HG02840 (cell line): ENCODE results near the gene MIS18BP1.
"Not testable (repeated sequence)": the region's sequence is repeated elsewhere in the genome, so short reads cannot be mapped to it uniquely, and the experiment has no call there.

Source experiments
- ATAC-seq: cut with Tn5 transposase; IDR thresholded peaks from one replicate; pipeline ENCODE4 v1.9.1; 2021; ENCODE audit warnings: mild to moderate bottlenecking, moderate library complexity, moderate number of reproducible peaks; ENCODE audit not compliant: unreplicated experiment, low FRiP score

Gene MIS18BP1

DNA sequence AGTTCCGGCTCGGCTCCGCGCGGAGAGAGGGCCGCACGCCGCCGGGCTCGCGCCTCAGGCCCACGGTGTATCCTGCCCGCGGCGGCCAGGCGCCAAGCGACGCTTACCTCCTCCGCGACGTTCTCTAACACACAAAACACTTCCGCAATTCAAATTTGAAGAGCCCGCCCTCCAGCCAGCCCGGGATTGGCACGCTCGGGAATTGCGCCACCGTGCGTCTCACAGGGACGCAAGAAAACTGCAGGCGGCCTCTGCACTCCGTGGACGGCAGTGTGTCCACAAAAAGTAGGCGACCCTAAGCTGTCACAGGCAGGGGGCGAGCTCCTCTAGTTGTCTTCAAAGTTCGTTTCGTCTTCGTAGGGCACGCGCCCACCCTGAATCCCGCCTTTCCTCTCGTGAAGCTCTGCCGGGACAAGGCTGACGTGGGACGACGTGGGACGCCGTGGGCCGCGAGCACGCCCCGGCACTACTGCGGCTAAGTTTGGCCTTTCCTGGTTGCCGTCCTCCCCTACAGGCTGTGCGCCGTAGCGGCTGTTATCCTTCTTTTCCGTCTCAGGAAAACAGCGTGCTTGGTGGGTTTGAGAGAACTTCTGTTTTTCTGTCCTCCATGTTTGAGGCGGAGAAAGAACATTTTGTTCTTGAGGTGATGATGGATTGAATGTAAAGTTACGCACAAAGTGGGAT, at the start of gene MIS18BP1:
MIS18BP1 (minus strand) TSS at position 133 of the 684 bp plus-strand sequence. CDS start 5,916 bp downstream, outside the sequence.
- ATAC-seq = peak; percentile 86

DNA sequence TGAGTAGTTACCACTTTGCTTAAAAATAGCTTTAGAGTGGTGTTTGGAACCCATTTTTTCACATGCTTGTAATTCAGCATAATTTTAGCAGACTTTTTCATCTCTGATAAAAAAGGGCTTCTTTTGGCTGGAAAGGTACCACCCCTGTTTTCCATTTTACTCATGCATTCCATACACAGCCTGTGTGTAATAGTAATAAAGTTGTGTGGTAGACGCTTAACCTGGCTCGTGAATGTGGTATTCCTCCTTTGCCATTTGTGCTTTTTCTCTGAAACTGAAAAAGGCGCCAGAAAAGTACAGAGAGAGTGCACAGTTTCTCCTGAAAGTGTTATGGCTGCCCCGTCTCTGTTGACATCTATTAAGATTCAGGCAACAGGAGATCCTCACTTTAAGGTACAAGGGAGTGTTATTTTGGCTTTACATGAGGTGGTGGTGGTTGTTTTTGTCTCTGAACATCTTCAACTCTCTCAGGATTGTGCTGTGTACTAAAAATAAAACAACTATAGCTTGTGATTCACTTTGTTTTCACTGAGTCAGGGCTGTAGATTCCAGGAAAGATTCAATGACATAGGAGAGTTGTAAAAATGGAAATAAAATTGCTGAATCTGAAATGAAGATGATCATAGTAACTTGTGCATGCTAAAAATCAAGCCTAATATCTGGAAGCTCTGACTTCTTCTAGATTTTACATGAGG, 45.6 kb upstream of the MIS18BP1 start:
- ATAC-seq = no peak

DNA sequence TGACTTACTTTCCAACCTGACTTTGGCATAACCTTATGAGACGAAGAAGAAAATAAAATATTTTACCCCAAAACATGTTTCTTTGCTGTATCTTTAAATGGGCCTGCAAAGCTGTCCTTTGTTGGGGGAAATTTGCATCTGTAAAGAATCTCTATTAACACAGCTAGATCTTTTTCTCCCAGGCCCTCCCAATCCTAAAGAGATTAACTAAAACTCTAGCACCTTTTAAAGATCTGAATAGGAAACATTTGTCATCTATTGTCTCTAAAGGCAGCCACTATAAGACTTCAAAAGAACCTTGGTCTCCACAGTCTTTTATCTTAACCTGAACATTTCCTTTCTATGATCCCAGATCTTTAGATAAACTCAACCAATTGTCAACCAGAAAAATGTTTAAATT, 41.8 kb upstream of the MIS18BP1 start:
- ATAC-seq = not testable (repeated sequence)

DNA sequence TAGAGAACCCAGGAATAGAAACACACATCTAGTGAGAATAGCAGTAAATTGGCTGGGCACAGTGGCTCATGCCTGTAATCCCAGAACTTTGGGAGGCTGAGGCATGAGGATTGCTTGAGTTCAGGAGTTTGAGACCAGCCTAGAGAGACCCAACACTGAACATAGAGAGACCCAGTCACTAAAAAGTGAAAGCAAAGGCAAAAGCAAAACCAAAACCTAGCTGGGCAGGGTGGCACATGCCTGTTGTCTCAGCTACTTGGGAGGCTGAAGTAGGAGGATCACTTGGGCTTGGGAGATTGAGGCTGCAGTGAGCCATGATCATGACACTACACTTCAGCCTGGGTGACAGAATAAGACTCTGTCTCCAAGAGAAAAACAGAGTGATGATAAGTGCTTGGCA, 37.5 kb upstream of the MIS18BP1 start:
- ATAC-seq = no peak

DNA sequence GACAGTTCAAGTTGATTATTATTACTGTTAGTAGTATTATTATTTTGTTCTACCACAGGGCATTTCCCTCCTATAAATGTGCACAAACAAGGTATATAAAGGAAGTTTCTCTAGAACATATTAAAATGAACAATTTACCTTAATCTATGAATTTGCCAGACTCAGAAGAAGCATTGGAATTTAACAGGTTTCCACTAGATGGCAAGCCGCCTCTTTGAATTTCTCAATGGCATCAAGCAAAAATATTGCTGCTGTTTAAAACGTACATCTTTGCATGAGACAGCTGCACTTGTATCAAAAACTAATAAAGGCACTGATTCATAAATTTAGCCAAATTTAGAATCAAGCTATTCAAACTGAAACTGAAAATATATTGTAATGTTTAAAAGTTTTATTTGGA, 34.6 kb upstream of the MIS18BP1 start:
- no peak for ATAC-seq

DNA sequence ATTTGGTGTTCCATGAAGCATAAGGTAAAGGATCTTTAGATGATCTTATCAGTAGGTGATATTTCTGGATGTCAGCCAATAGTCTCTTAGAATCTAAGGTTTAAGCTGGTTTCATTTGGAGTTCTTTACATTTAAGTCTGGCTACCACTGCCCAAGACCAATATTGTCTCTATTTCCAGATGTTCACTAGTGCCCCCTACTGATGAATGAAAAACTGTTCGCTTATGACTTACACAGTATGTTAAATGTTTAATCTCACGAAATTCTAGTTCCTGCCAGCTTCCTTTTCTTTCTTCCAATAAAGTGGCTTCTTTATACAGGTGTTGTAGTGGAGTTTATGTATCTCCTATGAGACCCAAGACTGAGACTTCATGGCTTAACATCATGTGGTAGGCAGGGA, 31.8 kb upstream of the MIS18BP1 start:
- ATAC-seq = no peak

DNA sequence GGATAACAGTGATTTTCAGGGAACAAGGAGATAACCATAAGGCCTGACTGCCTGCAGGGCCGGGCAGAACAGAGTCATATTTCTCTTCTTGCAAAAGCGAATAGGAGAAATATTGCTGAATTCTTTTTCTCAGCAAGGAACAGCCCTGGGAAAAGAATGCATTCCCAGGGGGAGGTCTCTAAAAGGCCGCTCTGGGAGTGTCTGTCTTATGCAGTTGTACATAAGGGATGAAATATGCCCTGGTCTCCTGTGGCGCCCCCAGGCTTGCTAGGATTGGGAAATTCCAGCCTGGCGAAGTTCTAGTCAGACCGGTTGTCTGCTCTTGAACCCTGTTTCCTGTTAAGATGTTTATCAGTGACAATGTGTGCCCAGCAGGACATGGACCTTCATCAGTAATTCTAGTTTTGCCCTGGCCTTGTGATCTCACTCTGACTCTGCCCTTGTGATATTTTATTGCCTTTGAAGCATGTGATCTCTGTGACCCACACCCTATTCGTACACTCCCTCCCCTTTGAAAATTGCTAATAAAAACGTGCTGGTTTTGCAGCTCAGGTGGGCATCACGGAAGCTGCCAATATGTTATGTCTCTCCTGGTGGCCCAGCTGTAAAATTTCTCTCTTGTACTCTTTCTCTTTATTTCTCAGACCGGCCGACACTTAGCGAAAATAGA, 28.9 kb upstream of the MIS18BP1 start:
- ATAC-seq = not testable (repeated sequence)

DNA sequence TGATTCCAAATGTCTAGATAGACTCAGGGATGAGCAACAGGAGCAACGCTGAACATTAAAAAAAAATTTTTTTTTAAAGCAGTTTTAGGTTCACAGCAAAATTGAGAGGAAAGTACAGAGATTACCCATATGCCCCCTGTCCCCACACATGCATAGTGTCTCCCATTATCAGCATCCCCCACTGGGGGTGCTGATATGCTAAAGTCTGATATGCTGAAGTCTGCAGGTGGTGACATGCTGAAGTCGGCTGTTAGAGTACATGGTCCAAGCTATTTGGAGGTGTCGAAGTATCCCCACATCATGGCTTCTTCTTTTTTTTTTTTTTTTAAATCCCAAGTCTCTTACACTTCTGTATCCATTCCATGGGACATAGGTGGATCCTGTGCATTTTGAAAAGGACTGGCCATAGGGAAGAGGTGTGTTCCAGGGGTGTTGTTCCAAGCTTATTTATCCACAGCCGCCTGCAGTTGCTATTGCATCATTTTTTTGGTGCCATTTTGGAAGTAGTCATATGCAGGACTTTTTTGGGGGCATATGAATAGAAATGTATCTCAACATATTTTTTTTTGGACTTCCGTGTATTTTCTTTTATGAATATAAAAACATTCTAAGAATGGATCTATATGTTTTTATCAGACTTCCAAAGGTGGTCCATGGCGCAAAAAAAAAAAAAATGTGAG, 19.0 kb upstream of the MIS18BP1 start:
- ATAC-seq = no peak

DNA sequence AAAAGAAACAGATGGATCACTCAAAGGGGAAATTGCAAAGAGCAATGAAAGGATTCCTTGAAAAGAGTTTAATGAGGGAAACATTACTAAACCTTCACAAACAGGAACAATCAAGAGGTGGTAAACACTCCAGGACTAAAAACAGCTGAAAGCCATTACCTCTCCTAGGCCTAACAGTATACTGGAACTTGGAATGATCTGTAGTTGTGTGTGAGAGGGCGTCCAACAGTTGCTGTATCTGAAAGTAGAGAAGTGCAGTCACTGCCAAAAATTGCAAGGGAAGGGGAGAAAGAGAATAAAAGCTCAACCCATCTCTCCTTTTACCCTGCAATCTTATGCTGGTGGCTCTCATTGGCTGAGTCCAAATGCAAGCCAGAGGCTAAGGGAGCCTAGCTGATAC, 17.0 kb upstream of the MIS18BP1 start:
- ATAC-seq = no peak

DNA sequence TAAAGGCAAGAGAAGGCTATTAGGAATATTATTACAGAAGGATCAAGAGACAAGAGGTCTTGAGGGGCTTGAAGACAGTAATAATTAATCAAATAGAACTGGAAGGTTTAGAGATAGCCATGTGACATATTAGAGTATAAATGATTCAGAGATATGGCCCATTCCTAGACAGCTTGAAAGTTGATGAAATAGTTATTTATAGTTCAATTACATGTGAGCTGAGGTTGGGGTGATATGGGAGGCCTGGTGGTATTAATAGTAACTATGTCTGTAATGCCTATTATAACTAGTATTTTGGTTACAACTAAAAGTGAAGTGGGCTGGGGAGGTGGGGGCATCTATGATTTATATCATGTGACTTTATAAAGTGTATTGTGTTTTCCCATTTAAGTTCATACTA, 14.1 kb upstream of the MIS18BP1 start:
- ATAC-seq = no peak

DNA sequence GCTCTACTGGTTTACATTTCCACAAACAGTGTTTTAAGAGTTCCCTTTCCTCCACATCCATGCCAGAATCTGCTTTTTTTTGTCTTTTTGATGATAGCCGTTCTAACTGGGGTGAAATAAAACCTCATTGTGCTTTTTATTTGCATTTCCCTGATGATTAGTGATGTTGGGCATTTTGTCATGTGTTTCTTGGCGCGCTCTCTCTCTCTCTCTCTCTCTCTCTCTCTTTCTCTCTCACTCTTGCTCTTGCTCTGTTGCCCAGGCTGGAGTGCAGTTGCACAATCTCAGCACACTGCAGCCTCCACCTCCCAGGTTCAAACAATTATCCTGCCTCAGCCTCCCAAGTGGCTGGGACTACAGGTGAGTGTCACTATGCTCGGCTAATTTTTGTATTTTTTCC, 9.6 kb upstream of the MIS18BP1 start:
- no peak for ATAC-seq

DNA sequence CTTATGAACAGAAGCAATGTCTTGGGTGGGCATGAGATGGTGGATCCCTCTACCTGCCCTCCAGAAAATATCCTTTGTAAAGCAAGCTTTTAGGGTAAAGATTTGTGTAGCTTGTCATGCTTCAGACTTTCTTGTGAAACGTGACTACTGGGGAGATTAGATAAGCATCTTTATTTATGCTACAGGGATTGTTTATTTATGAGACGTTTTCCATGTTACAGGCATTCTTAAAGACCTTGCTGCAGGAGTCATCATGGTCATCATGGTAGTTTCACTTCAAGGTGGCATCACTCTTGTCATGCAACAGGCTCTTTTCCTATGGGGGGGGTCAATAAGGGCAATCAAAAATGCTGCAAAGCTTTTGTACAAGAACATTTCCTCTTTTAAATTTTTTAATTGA, 8.2 kb upstream of the MIS18BP1 start:
- ATAC-seq = no peak

DNA sequence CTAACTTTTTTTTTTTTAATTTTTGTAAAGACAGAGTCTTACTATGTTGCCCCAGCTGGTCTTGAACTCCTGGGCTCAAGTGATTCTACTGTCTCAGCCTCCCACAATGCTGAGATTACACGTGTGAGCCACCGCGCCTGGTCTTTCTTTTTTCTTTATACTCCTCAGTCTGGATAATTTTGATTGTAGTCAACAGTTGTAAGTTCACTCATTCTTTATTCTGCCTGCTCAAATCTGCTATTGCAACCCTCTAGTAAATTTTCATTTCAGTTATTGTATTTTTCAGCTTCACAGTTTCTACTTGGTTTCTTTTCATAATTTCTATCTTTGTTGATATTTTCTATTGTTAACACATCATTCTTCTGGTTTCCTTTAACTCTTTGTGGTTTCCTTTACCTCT, 5.8 kb upstream of the MIS18BP1 start:
- ATAC-seq = no peak

DNA sequence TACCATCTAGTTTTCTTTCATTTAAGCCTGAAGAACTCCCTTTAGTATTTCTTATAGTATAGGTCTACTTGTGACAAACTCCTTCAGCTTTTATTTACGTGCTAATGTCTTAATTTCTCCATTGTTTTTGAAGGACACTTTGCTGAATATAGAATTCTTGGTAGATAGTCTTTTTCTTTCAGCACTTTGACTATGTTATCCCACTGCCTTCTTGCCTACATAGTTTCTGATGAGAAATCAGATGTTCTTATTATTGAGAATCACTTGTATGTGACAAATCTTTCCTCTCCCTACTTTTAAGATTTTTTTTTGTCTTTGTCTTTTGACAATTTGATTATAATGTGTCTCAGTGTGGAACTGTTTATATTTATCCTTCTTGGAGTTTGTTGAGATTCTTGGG, 5.1 kb upstream of the MIS18BP1 start:
- no peak for ATAC-seq

DNA sequence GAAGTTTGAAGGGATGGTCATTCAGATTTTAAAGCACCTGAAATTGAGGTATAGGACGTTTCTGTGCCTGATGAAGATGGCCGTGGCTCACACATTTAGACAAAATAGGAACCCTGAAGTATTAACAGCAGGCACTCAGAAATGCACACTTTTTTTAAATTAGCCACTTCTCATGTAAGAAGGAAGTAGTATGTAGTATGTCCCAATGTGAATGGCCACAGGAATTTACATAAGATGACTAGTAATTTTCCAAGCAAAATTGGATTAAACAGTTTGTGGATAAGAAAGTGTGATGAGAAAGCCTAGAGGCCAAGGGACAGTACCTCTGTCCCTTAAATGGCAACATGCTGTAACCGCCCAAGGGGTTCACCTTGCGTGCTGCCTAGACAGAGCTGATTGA, 1.8 kb upstream of the MIS18BP1 start:
- ATAC-seq = no peak

DNA sequence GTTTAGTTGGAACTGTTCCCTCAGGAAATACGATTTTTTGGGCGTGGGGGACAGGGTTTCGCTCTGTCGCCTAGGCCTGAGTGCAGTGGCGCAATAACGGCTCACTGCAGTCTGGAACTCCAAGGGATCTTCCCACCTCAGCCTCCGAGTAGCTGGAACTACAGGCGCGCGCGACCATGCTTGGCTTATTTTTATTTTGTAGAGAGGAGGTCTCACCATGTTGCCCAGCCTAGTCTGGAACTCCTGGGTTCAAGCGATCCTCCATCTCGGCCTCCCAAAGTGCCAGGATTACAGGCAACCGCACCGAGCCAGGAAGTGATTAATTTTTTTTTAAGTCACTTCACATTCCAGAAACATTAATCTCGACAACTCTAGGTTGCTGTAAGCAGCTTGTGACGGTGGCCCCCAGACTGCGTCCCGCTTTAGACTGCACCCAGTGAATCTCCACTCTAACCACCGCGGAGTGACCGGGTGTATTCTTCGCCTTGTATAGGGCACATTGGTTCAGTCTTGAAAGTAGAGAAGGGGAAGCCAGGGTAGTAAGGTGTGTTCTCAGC, 830 bp upstream of the MIS18BP1 start:
- ATAC-seq = no peak

DNA sequence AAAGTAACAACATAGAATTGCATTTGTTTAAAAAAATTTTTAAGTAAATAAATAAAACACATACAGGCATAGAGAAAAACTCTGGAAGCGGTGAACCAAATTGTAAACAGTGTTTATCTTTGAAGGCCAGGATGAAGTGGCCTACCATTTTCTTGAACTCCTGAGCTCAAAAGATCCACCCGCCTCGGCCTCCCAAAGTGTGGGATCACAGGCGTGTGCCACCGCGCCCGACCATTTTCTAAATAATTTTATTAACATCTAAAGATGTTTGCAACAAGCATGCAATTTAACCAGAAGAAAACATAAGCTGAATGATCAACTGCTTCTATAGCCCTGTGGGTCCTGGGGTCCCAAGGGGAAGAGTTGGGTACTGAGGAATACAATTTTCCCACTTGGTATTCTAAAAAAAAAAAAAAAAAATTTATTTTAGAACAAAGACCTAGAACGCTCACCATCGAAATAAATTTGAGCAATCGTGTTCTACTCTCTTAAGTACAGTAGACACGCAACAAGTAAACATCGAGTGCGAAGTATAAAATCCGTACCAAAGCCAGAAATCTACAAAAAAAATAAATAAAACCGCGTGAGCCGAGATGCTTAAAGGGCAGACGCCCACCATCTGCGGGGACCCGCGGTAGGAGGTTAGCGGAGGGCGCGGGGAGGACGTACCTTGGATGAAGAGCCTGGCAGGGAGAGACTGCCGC, 484 bp downstream of the MIS18BP1 start:
- ATAC-seq = no peak

DNA sequence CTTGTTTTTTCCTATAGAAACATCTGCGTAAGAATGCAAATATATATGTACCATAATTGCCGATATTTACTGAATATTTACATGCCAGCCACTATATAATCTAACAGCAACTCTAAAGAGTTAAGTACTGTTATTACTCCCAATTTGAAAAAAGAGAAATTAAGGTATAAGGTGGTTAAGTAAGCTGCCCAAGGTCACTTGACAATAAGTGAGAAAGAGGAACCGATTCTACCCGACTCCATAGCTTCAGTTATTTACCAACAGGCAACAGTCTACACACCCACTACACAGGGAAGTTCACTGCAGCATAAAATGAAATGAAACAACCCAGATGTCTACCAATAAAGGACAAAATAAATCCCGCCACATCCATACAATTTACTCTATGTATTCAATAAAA, 1.1 kb downstream of the MIS18BP1 start:
- ATAC-seq = peak; percentile 53

DNA sequence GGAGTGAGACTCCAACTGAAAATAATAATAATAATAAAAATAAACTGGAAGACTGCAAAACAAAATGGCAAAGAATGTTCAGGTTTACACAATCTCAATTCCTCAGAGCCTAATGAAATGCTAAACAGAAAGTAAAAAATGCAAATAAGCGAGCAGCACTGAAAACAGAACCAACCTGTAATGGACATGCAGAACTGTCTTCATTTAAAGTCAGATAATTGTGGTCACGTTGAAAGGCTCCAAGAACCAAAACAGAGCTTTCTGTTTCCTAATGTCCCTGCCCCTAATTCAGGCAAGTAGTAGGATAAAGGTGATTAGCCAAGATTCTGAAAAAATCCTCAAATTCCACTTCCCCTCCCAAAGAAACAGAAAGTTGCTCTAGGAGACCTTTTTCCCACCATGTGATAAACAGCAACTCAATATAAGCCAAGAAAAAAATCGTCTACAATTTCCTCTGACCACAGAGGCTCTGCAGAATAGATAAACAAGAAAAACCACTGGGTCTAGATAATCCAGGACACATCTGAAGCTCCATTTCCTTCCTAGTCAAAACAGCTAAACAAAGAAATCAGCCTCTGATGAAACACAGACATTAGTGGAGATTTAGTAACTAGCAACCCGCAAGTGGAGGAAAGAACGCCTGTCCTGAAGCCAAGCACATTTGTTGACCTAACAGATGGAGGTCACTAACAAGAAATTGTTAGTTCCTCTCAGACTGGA, 3.0 kb downstream of the MIS18BP1 start:
- ATAC-seq = no peak

DNA sequence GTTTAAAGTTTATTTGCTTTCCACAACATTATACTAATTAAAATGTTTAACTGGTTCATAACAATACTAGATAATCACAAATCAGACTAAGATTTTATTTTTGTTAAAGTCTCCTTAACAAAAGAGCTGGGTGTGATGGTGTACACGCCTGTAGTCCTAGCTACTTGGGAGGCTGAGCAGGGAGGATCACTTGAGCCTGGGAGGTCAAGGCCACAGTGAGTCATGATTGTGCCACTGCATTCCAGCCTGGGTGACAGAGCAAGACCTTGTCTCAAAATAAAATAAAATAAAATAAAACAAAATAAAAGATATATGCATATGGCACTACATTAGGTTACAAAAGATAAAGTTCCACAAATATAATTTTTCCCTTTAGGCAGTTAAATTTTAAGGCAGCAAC, 5.6 kb downstream of the MIS18BP1 start:
- ATAC-seq = no peak
